Measurements from ENCODE around the gene SGPP2.

SGPP2 gene

DNA sequence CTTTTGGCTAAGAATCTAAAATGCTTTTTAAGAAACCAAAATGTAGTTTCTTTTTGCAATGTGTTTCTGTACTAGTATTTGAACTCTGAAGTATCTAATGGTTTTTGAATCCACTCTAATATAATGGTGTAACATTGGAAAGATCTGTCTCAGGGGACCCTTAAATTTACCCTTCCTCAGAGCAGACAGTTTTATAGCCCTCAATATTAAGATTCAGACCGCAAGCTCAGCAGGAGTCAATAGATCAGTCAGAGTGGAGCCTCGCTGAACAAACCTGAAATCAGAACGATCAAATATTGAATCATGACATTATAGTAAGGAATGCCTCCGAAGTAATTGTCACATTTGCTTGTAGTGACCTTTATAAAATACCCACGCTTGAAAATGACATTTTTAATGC is 18.3 kb downstream of the SGPP2 start:
- no peaks in the 10 kb centered on the region for H3K27me3 ChIP-seq (replicated peaks; ENCODE audit: insufficient read depth, low read length)
- no peaks in the 10 kb centered on the region for H3K9me3 ChIP-seq (replicated peaks; ENCODE audit: insufficient read depth, low read length)
- no peaks in the 10 kb centered on the region for H4K20me1 ChIP-seq (ENCODE audit: insufficient read depth, low read length)
- TF ChIP-seq, protein P1, sequence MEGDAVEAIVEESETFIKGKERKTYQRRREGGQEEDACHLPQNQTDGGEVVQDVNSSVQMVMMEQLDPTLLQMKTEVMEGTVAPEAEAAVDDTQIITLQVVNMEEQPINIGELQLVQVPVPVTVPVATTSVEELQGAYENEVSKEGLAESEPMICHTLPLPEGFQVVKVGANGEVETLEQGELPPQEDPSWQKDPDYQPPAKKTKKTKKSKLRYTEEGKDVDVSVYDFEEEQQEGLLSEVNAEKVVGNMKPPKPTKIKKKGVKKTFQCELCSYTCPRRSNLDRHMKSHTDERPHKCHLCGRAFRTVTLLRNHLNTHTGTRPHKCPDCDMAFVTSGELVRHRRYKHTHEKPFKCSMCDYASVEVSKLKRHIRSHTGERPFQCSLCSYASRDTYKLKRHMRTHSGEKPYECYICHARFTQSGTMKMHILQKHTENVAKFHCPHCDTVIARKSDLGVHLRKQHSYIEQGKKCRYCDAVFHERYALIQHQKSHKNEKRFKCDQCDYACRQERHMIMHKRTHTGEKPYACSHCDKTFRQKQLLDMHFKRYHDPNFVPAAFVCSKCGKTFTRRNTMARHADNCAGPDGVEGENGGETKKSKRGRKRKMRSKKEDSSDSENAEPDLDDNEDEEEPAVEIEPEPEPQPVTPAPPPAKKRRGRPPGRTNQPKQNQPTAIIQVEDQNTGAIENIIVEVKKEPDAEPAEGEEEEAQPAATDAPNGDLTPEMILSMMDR (IDR thresholded peaks at IDR 0.05; ENCODE audit: low read length) = no peak
- TF ChIP-seq EZH2phosphoT487 (IDR thresholded peaks at IDR 0.05; ENCODE audit: low read length) (no peak), EZH2 (optimal IDR thresholded peaks at IDR 0.05; ENCODE audit: low read depth, low read length) (no peak)
- no peaks in the 10 kb centered on the region for H3K4me1 ChIP-seq (ENCODE audit: low read length)
- no peak for DNase-seq
- H3K4me2 ChIP-seq (ENCODE audit: low read depth, low read length) = no peak overlapping the region
- no peak overlapping the region for H3K4me3 ChIP-seq (ENCODE audit: low read length)
- no peak overlapping the region for H3K9ac ChIP-seq (ENCODE audit: low read length)
- no peaks in the 10 kb centered on the region for H3F3A ChIP-seq (ENCODE audit: insufficient read depth, low read length)
- H3K79me2 ChIP-seq (ENCODE audit: low read length) = no peaks in the 10 kb centered on the region
- no peaks in the 10 kb centered on the region for H3K36me3 ChIP-seq (replicated peaks; ENCODE audit: insufficient read depth, low read length)
- H2AFZ ChIP-seq (ENCODE audit: low read length) = no peak overlapping the region
- H3K27ac ChIP-seq (ENCODE audit: low read length) = no peak overlapping the region
- H3K9me2 ChIP-seq (replicated peaks; ENCODE audit: insufficient read depth, low read length) = no peaks in the 10 kb centered on the region

DNA sequence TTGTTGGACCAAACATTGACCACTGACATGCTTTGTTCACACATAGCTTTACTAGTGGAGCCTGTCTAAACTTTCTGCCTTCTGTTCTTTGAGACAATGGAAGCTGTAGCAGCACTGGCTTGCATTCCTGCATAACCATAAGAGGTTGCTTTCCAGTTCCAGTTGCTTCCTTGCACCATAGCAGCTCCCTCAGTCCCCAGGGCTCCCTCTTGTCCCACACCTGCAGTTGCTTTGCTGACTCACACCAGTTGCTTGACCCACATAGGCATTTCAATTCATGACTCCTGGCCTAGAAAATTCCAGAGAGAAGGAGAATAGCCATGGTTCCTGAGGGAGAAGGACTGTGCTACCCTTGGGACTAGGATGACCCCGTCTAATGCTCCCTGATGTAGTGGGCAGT is 20.9 kb downstream of the SGPP2 start:
- Histone ChIP-seq H3K27me3 (replicated peaks; ENCODE audit: insufficient read depth, low read length) (no peaks in the 10 kb centered on the region), H4K20me1 (ENCODE audit: insufficient read depth, low read length) (no peaks in the 10 kb centered on the region), H3K79me2 (ENCODE audit: low read length) (no peaks in the 10 kb centered on the region), H3K4me3 (ENCODE audit: low read length) (no peak overlapping the region), H3F3A (ENCODE audit: insufficient read depth, low read length) (no peaks in the 10 kb centered on the region), H3K4me1 (ENCODE audit: low read length) (no peaks in the 10 kb centered on the region), H3K9me3 (replicated peaks; ENCODE audit: insufficient read depth, low read length) (no peaks in the 10 kb centered on the region), H2AFZ (ENCODE audit: low read length) (no peak overlapping the region), H3K4me2 (ENCODE audit: low read depth, low read length) (no peak overlapping the region), H3K27ac (ENCODE audit: low read length) (no peak overlapping the region), H3K9me2 (replicated peaks; ENCODE audit: insufficient read depth, low read length) (no peaks in the 10 kb centered on the region), H3K9ac (ENCODE audit: low read length) (no peak overlapping the region), H3K36me3 (replicated peaks; ENCODE audit: insufficient read depth, low read length) (no peaks in the 10 kb centered on the region)
- TF ChIP-seq, protein P1 (IDR thresholded peaks at IDR 0.05; ENCODE audit: low read length) = no peak
- TF ChIP-seq EZH2 (optimal IDR thresholded peaks at IDR 0.05; ENCODE audit: low read depth, low read length) (no peak), EZH2phosphoT487 (IDR thresholded peaks at IDR 0.05; ENCODE audit: low read length) (no peak)
- DNase-seq = no peak

DNA sequence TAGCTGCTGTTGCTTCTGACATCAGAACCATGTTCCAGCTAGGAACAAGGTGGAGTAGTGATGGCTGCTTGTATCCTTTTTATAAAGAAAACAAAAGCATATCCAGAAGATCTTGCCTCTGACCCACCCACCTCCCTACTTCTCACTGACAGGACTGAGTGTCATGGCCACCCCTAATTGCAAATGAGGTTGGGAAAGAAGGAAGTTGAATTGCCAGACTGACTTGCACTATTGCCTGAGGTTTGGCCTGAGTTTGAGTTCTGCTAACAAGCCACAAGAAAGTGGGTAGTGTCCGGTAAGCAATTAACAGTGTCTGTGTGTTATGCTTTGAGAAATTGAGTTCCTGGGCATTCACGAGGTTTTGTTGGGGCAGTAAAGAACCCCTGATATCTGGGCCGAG is 22.8 kb downstream of the SGPP2 start:
- Histone ChIP-seq H3K9ac (ENCODE audit: low read length) (no peak overlapping the region), H3F3A (ENCODE audit: insufficient read depth, low read length) (no peaks in the 10 kb centered on the region), H3K4me3 (ENCODE audit: low read length) (no peak overlapping the region), H3K4me2 (ENCODE audit: low read depth, low read length) (no peak overlapping the region), H2AFZ (ENCODE audit: low read length) (no peak overlapping the region), H3K9me2 (replicated peaks; ENCODE audit: insufficient read depth, low read length) (no peaks in the 10 kb centered on the region), H3K27me3 (replicated peaks; ENCODE audit: insufficient read depth, low read length) (no peaks in the 10 kb centered on the region), H3K27ac (ENCODE audit: low read length) (no peak overlapping the region), H3K4me1 (ENCODE audit: low read length) (no peaks in the 10 kb centered on the region), H3K36me3 (replicated peaks; ENCODE audit: insufficient read depth, low read length) (no peaks in the 10 kb centered on the region), H4K20me1 (ENCODE audit: insufficient read depth, low read length) (no peaks in the 10 kb centered on the region), H3K79me2 (ENCODE audit: low read length) (no peaks in the 10 kb centered on the region), H3K9me3 (replicated peaks; ENCODE audit: insufficient read depth, low read length) (no peaks in the 10 kb centered on the region)
- DNase-seq = no peak
- TF ChIP-seq EZH2 (optimal IDR thresholded peaks at IDR 0.05; ENCODE audit: low read depth, low read length) = no peak
- TF ChIP-seq, protein P1 (IDR thresholded peaks at IDR 0.05; ENCODE audit: low read length) = no peak
- TF ChIP-seq EZH2phosphoT487 (IDR thresholded peaks at IDR 0.05; ENCODE audit: low read length) = no peak
